ENCODE measurements around the gene LAMTOR1.

Gene LAMTOR1

GRCh38 chr11:72116019-72116755 is 13.1 kb upstream of the LAMTOR1 start:
- DNase-seq (ENCODE audit: low spot score): no peak

- DNase-seq (ENCODE audit: low spot score): no peak
Observed at GRCh38 chr11:72114570-72114969, 11.5 kb upstream of the LAMTOR1 start.

- DNase-seq (ENCODE audit: low spot score): no peak
Observed at GRCh38 chr11:72112978-72113808, 10.1 kb upstream of the LAMTOR1 start.

- peak; percentile 99 for DNase-seq (ENCODE audit: low spot score)
Observed at GRCh38 chr11:72112143-72112977, 9.3 kb upstream of the LAMTOR1 start, which contains the start of gene ANAPC15. ANAPC15 (minus strand) TSS chr11:72112695; CDS start chr11:72111276, 1,419 bp downstream.

GRCh38 chr11:72111300-72112142 is 8.4 kb upstream of the LAMTOR1 start:
- DNase-seq (ENCODE audit: low spot score): no peak

GRCh38 chr11:72105888-72106287 is 2.8 kb upstream of the LAMTOR1 start, which contains the start of gene TOMT:
TOMT (plus strand) TSS chr11:72105924; CDS start chr11:72105952, 28 bp downstream.
- DNase-seq (ENCODE audit: low spot score): no peak

- no peak for DNase-seq (ENCODE audit: low spot score)
Observed at GRCh38 chr11:72103754-72104167, 664 bp upstream of the LAMTOR1 start.

GRCh38 chr11:72102631-72102945 is 509 bp downstream of the LAMTOR1 start:
- no peak for DNase-seq (ENCODE audit: low spot score)

GRCh38 chr11:72102162-72102561 is 935 bp downstream of the LAMTOR1 start:
- no peak for DNase-seq (ENCODE audit: low spot score)

- DNase-seq (ENCODE audit: low spot score): no peak
Observed at GRCh38 chr11:72100462-72100861, 2.6 kb downstream of the LAMTOR1 start.

- no peak for DNase-seq (ENCODE audit: low spot score)
Observed at GRCh38 chr11:72100009-72100408, 3.1 kb downstream of the LAMTOR1 start.

GRCh38 chr11:72098741-72099140 is 4.4 kb downstream of the LAMTOR1 start:
- no peak for DNase-seq (ENCODE audit: low spot score)

- peak; percentile 73 for DNase-seq (ENCODE audit: low spot score)
Observed at GRCh38 chr11:72091292-72091691, 11.8 kb downstream of the LAMTOR1 start.

- DNase-seq (ENCODE audit: low spot score): no peak
Observed at GRCh38 chr11:72088076-72088808, 14.9 kb downstream of the LAMTOR1 start.

GRCh38 chr11:72085621-72086351 is 17.3 kb downstream of the LAMTOR1 start:
- no peak for DNase-seq (ENCODE audit: low spot score)

- DNase-seq (ENCODE audit: low spot score): no peak
Observed at GRCh38 chr11:72084965-72085364, 18.1 kb downstream of the LAMTOR1 start.

GRCh38 chr11:72084076-72084475 is 19.0 kb downstream of the LAMTOR1 start:
- no peak for DNase-seq (ENCODE audit: low spot score)

- no peak for DNase-seq (ENCODE audit: low spot score)
Observed at GRCh38 chr11:72083414-72083813, 19.7 kb downstream of the LAMTOR1 start.

- no peak for DNase-seq (ENCODE audit: low spot score)
Observed at GRCh38 chr11:72081821-72082453, 21.2 kb downstream of the LAMTOR1 start.
